CD4-positive, alpha-beta T cell treated with Interleukin-17A for 4 hours (primary cell): ENCODE results near the gene PRIMPOL.

ENCODE experiments used
- DNase-seq: peaks from one replicate; pipeline ENCODE4 v3.0.0-alpha.2; 2020; ENCODE audit warnings: mixed read lengths

Gene PRIMPOL

DNA sequence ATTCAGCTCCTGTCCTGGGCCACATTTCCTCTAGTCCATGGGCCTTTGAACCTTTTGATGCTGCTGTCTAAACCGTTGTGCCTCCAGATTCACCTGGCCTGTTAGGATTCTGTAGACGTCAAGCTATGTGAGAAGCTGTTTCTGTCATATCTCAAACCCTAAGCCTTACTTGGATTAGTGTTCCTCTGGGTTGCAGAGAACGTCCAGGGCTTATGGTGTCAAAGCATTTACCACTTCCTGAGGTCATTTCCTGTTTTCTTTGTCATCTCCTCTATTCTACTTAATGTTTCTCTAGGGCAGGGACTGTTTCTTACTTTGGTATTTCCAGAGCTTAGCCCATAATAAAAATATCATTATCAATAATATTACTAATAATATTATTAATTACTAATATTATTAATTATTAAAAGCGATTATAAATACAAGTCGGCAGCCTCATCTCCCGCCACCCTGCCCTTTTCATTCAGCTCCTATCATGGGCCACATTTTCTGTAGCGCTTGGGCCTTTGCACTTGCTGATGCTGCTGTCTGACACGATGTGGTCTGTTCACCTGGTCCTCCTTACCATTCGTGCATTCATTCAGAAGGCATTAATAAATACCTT lies 19.1 kb downstream of the PRIMPOL start:
- DNase-seq: no peak

DNA sequence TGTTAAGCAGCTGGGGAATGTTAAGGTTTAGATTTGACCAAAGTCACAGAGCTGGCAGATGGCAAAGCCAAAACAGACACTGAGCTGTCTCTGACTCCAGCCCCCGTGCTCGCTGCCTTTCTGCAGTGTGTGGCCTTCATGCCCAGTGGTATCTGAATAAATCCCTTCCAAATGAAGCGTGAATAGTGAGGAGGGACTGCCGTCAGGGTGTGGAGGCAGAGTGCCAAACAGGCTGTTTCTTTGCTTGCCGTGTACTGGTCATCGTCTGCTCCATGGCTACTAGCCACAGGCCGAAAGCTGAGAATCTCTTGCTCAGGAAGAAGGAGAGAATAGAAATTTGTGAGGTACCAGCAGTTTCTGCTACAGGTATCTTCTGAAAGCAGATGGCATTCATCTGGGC lies 19.7 kb downstream of the PRIMPOL start:
- no peak for DNase-seq

DNA sequence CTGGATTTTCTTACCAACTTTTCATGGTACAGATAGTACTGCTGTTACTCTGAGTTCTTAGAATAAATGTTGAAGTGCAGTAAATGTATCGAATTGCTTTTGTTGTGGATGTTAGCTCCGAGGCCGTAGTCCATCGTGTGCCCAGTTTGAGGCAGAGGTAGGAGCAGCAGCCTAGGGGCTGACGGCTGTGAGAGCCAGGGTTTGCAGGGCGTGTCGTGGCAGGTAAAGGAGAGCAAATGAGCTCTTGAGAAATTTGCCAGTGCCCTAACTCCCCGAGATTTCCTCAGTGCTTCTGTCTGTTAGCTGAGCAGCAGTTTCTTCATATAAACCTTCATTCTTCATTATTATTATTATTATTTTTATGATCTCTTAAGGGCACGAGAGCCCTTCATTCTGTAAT lies 21.6 kb downstream of the PRIMPOL start:
- DNase-seq: no peak

DNA sequence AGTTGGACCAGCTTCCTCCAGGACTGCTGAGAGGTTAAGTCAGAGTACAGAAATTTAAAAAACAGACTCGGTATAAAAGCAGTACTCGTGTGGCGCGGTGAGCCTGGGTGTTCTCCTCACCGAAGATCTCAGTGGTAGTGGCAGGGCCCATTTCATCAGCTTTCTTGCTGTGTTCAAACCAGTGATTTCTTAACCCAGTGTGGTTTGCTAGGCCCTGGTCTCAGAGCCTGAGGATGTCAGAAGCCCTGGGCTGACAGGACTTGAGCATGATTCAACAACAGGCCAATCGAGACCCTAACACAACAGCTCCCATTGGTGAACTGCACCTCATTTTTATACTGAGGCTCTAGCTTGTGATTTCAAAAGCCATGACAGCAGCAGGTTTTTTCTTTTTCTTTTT lies 23.2 kb downstream of the PRIMPOL start:
- DNase-seq: no peak

DNA sequence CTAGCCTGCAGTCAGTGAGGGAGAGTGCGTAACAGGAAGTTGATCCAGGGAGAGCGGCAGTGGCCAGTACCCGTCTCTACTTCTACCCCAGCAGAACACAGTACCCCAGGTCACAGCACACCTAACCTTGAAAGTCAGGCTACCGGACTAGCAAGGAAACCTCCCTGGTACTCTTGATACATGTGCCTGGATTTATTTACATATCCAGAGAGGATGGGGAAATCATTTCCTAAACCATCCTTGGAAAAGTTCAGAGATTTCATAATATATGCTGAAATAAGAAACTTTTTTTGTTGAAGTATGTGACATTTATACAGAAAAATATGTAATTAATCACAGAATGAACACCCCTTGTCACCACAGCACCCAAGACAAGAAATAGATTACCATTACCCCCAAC lies 24.5 kb downstream of the PRIMPOL start:
- no peak for DNase-seq

DNA sequence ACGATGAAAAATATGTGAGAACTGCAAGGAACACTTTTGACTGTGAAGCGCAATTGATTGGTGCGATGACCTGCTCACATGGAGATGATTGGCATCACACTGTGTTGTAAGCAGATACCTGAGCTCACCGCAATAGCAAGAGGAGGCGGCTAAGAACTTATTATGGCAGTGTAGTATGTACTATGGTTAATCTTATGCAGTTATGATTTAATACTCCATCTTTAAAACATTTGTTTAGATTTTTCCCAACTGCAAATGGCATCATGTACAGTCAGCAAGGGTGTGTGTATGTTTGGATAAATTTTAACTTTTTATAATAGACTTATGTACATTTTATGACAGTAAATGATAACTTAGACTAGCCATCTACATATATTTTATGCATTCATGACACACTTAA lies 25.5 kb downstream of the PRIMPOL start:
- DNase-seq: no peak

DNA sequence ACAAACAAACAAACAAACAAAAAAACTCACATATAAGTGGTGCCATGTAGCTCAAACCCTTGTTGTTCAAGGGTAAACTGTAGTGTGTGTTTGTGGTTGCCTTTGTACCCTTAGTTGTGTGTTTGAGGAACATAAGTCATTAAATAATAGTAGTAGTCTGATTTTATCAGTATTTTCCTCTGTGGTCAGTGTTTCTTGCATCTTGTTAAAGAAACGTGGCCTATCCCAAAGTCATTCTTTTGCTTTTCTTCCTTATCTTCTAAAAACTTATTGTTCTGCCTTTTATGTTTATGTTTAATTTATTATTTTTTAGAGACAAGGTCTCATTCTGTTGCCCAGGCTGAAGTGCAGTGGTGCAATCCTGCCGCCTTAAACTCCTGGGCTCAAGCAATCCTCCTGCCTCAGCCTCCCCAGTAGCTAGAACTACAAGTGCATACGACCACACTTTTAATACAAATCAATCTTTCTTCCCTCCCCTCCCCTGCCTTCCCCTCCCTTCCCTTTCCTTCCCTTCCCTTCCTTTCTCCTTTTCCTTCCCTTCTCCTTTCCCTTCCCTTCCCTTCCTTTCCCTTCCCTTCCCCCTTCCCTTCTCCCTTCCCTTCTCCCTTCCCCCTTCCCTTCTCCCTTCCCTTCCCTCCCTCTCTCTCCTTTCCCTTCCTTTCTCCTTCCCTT lies 26.4 kb downstream of the PRIMPOL start:
- no peak for DNase-seq

DNA sequence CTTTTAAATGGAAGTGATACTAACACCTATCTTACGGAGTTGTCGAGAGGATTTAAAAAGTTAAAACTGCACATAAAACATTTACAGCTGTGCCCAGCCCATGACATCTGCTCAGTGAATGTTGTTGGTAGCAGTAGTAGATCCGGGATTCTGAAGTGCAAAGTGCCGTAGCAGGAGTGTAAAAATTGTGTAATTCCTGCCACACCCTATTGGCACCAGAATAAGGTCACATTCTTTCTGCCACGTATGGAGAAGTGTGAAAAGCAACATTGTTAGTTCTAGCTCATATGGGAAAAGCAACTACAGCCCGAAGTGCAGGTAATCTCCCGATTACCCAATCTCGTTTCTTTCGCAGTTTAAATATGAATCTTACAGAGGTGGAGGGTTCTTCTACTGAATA lies 31.2 kb downstream of the PRIMPOL start:
- no peak for DNase-seq

DNA sequence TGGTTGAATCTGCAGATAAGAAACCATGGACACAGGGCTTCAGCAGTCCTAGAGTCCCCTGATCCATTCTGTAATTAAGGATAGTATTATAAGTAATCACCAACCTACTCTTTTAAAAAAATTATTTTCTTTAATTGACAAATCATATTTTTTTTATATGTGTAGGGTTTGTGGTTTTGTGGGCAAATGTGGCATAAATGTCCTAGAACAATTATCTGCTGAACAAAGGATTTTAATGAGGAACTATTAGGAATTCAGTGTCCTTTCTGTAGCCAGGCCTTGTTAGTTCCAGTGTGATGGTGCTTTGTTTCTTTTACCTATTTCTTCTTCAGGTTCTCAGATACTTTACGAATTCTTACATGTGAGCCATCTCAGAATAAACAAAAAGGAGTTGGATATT lies 32.4 kb downstream of the PRIMPOL start:
- DNase-seq: no peak

DNA sequence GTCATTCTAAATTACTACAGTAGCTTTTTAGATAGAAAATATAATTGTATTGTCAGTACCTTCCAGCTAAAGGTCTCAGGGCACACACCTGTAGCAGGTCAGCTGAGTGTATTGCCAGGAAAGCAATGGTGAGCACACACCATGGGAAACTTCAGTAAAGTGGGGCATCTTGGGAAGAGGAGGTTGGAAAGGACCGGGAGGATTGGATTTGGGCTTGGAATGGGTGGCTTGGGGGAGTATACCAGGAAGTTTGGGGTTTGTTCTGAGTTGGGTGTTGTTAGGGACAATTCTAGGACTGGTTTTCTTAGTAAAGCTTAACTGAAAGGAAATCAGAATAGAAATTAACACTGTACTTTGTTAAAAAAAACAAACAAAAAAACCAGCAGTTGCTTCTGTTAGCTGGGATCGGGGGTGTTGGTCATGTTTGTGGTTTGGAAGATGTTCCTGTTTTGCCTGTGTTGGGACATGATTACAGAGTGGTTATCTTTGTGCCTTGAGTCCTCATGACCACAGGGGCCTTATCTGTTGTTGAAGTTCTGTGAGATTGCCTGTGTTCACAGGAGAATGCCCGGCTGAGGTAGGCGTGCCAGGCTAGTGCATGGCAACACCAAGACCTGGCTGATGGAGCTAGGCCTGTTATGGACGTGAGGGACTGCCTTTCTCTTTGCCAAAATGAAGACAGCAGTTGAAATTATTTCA lies 35.1 kb downstream of the PRIMPOL start:
- DNase-seq: no peak

DNA sequence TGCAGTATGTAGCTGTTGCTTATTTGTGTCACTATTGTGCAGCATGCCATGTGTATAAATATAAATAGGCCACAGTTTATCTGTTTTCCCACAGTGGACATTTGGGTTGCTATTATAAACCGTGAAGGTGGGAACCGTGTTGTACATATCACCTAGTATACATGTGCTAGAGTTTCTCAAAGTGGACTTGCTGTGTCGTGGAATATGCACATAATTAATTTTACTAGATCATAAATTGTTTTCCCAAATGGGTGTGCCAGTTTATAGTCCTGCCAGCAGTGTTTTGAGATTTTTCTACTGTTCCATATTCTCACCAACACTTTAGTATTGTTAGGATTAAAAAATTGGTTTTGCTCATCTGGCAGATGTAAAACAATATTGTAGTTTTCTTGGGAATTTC lies 38.5 kb downstream of the PRIMPOL start:
- DNase-seq: no peak

DNA sequence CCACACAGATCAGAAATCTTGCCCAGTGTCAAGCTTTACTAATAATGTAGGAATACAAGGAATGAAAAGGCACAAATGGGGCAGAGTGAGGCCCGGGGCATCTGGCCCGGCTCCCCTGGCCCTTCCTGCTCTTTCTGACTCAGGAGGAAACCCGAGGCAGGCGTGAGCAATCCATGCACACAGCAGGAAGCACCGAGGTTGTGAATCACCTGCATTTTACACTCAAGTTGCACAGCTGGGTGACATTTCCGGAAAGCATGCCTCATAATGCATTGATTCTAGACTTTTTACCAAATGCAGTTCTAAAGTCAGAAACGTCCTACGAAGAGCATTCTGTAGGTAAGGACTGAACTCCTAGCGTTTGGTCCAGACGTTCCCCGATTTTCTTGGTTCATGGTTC lies 38.9 kb downstream of the PRIMPOL start:
- no peak for DNase-seq

DNA sequence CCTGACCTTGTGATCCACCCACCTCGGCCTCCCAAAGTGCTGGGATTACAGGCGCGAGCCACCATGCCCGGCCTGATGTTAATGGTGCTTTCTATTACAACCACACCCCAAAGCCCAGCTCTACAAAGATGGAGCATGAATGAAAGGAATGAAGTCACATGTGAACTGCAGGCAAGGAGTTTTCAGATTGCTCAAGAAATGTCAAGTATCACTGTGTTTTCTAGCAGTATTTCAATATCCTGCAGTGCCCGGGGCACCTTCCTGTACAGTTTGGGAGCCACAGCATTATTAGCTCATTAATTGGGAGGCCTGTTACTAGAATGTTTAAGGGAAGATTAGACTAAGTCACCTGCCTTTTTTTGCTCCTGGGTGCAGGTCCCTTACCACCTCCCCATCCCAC lies 40.1 kb downstream of the PRIMPOL start:
- no peak for DNase-seq

DNA sequence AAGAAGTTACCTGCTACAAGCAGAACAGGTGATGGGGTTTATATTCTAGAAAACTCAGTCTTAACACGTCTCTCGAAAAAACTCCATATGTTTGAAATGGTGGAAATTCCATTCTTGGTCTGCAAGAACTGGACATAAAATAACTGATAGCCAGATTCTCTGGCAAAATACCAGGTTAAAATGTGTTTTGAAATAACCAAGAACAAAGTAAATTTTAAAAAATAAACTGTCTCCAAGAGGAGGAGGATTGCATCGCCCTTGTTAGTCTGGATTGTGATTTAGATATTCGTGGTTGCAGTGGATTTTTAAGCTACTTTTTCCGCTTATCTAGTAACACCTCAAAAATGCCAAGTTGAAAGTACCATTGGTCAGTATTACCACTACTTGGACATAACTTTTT lies 43.5 kb downstream of the PRIMPOL start:
- DNase-seq: no peak

DNA sequence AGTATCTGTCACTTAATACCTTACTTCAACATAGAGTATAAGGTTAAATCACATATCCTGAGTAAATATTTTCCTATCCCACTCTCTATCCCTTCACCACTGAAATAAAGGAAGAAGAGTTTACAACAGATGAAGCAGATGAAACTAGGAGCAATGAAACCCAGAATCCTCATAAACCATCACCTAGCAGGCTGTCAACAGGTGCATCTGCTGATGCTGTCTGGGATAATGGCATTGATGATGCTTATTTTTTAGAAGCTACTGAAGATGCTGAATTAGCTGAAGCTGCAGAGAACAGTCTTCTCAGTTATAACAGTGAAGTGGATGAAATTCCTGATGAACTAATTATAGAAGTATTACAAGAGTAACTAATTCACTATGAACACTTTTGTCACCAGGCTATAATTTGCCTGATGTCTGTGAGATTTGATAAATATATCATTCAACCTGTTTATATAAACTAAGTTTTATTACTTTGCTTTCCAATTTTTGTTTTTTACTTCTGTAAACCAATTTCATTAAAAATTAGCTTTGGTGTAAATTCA lies 44.9 kb downstream of the PRIMPOL start:
- no peak for DNase-seq

DNA sequence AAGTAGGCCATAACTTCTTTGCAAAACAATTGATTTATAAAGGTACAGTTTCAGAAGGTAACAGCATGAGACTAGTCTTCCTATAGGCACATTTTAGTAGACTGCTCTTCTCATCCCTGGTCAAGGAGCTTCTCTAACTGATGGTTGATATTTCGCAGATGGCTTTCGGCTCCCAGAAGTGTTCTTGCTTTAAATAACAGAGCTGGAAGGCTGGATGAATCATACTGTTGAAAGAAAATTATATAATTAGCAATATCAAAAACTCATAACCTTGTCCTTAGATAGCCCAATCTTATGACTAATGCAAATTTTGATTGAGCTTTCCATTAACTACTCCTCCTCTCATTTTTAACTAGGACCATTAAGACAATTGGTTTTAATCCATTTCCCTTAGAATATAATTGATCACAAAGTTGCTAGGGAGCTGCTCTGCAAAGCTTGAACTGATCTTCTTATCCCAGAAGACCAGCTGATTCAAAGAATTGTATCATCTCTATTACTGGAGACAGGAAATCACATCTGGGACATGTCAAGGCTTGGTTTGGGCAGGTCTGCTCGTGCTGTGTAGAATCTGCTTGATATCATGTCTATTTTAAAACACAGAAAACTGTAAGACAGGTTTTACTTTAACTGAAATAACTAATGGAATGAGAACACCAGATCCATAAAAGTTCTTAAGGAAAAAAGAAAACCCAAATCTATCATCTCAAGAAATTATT lies 45.8 kb downstream of the PRIMPOL start:
- DNase-seq: no peak

DNA sequence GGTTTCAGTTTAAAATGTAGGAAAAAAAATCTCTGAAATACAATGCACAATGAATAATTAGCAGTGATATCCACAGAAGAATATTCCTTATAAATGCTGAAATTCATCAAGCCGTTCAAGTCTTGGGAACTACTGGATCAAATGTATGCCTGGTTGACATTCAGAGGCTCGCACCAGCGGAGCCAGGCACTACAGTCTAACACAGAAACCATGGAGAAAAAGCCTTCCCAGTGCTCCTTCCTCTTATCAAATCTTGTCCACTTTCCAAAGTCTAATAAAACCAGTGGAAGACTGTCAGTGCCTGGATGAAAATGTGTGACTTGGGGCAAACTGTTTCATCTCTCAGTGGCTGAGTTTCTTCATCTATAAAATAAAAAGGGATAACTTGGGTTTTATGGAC lies 48.4 kb downstream of the PRIMPOL start:
- no peak for DNase-seq

DNA sequence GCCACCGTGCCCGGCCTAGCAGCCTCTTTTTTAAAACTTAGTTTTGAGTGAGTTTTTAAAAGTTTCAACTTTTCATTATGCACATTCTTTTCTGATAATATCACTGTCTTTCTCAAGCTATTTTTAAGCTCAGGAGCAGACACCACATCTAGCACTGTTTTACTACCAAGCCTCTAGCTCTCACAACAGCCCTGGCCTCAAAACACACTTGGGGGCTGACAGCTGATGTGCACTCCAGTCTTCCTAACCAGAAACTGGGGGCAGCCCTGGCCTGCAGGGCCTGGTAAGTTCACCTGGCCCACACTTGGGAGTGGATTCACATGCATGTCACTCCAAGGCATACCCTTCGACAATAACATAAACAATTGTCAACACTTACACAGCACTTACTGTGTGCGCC lies 50.4 kb downstream of the PRIMPOL start:
- DNase-seq: no peak

DNA sequence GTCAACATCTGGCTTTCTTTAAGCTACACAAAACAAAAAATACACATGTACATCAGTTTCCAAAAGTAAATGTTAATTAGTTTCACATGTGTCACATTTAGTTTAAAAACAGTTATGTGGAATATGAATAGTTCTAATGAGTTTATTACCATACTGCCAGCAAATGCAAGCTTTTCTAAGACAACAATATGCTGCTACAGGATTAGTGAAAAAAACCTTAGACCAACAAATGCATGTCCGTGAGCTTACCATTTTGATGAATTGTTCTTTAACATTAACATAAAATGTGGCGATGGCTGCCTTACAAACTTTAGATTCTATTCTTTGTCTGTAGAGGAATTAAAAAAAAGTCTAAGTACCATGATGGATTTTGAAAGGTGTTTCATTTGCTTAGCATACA lies 52.6 kb downstream of the PRIMPOL start:
- no peak for DNase-seq

DNA sequence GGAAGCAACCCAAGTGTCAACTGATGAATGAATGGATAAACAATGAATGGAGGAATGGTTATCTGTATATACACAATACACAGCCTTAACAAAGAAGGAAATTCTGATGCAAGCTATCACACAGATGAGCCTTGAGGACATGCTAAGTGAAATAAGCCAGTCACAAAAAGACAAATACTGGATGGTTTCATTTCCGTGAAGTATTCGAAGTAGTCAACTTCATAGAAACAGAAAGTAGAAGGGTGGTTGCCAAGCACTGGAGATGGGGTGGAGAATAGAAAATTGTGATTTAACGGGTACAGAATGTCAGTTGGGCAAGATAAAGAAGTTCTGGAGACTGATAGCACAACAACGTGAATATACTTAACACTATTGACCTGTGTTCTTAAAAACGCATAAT lies 56.2 kb downstream of the PRIMPOL start:
- DNase-seq: no peak

DNA sequence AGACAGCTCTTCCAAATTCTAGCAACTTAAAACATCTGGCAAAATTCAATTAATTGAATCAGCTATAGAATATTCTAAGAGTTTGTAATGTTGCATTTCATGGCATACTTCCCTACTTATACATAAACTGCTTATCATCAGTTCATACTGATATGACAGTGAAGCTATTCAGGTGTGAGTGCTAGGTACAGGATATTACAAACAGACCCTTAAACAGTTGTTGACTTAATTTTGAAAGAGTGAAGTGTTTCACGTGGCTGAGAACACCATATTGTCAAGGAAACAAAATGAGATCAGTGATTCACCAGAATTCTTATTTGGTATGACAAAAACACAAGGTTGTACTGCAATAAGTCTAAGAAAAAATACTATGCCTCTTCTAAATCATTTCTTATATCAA lies 56.9 kb downstream of the PRIMPOL start:
- no peak for DNase-seq

DNA sequence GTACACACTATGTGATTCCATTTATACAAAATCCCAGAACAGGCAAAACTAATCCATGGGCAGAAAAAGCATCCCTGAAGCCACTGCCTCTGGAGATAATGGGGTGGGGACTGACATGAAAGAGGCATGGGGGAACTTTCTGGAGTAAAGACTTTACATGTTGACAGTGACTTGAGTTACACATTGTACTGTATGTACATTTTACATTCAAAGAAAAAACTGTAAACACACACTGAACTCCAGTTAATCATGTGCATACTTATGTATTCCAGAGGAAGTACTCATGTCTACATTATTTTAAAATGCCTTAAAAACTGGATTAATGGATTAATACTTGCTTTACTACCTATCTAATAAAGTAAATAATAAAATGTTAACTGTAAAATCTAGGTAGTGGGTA lies 62.8 kb downstream of the PRIMPOL start:
- no peak for DNase-seq

DNA sequence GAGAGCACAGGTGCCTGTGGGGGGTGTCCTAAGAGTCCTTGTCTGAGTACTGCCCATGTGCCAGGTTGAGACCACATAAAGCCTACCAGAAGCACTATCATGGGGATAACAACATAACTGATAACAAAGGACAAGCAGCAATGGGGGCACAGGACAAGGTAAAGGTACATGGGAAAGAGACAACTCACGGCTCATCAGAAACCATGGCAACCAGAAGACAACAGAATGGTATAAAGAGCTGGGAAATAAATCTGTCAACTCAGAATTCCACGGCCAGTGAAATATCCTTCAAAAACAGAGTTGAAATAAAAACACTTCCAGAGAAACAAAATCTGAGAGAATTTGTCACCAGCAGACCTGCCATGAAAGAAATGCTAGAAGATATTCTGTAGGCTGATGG lies 64.3 kb downstream of the PRIMPOL start:
- no peak for DNase-seq

DNA sequence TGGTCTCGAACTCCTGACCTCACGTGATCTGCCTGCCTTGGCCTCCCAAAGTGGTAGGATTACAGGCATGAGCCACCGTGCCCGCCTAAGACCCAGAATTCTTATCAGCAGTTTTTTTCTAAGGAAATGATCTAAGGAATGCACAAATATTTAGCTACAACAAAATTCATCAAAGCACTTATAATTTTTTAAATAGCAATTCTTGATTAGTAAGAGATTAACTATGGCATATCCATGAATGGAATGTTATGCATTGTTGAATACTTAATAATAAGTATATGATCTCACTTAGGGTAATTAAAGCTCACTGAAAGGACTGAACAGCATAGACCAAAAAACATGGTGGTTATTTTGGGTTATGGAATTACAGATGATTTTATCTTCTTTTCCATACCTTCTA lies 66.0 kb downstream of the PRIMPOL start:
- DNase-seq: no peak
